Upper lobe of left lung (tissue), 6 donors: Measurements from ENCODE around the gene HEXA. TPM values are rescaled to one million over a fixed set of nuclear protein-coding genes. Genes with fewer than 3 reads are reported as not detected.

ENCODE experiments used
- ATAC-seq, 2 donors: fragments of 200-7000 bp; cut with Tn5 transposase; one replicate each; pipeline ENCODE4 v1.9.1; 2022; ENCODE audit warnings: mild to moderate bottlenecking in 2 of 2, moderate library complexity in 2 of 2; ENCODE audit not compliant: low FRiP score in 2 of 2
- DNase-seq, 2 donors: peaks; one replicate each; pipeline ENCODE4 v3.0.0-alpha.2; 2019 to 2020
- H3K27ac ChIP-seq, 4 donors: fragments of 200-600 bp; sonication (generic); one replicate each; pipeline ENCODE4 v1.5.1; 2016 to 2019
- H3K27me3 ChIP-seq, 4 donors: fragments of 200-600 bp; sonication (generic); one replicate each; pipeline ENCODE4 v1.5.1; 2017 to 2019
- H3K36me3 ChIP-seq, 4 donors: fragments of 200-600 bp; sonication (generic); one replicate each; pipeline ENCODE4 v1.5.1; 2016 to 2019
- H3K4me1 ChIP-seq, 4 donors: fragments of 200-600 bp; sonication (generic); one replicate each; pipeline ENCODE4 v1.5.1; 2018 to 2019
- H3K4me3 ChIP-seq, 4 donors: fragments of 200-600 bp; sonication (generic); one replicate each; pipeline ENCODE4 v1.5.1; 2017 to 2019; ENCODE audit warnings: mild to moderate bottlenecking in 2 of 4, moderate library complexity in 1 of 4
- H3K9me3 ChIP-seq, 4 donors: fragments of 200-600 bp; sonication (generic); one replicate each; pipeline ENCODE4 v1.5.1; 2018 to 2019
- CTCF ChIP-seq, 6 experiments: fragments of 450-650 bp in 4 of 6; fragments of 200-600 bp in 2 of 6; sonication (generic) in 2 of 6; IDR thresholded peaks; one replicate each; pipeline ENCODE4 v1.5.1; 2016 to 2019; ENCODE audit warnings: antibody characterized with exemption in 6 of 6
- EP300 ChIP-seq, 4 donors: sonication (generic); formaldehyde crosslinking; IDR thresholded peaks; one replicate each; pipeline ENCODE4 v1.5.1; 2017; ENCODE audit warnings: antibody characterized with exemption in 4 of 4, control low read depth in 2 of 4
- POLR2A ChIP-seq, 4 donors: fragments of 450-650 bp; IDR thresholded peaks; one replicate each; pipeline ENCODE4 v1.5.1; 2016 to 2017; ENCODE audit warnings: antibody characterized with exemption in 4 of 4, mild to moderate bottlenecking in 2 of 4
- POLR2AphosphoS5 ChIP-seq, 2 donors: sonication (generic); formaldehyde crosslinking; IDR thresholded peaks; one replicate each; pipeline ENCODE4 v1.5.1; 2017; ENCODE audit warnings: antibody characterized with exemption in 2 of 2
- WGBS, 2 donors: methylation state at CpG; one replicate each; pipeline ENCODE4 v1.1.5; 2017 to 2018; 5-methylcytosine and 5-hydroxymethylcytosine counted together
- total RNA-seq, 6 donors: library from RNA; depleted of rRNA in 4 of 6; stranded (reverse); fragments of >200 nt in 4 of 6; gene quantifications; one replicate each; pipeline versions ENCODE4 v1.1.0 to v1.2.1, GENCODE V29; 2016 to 2021
- donor health status: DM: no; HTN: no; CAD: no; lungs with moderate emphysema.
- donor health status: DM: no; HTN: yes; CAD: no; lungs with severe emphysema.

HEXA gene
- total RNA-seq, 6 donors from 2014 or later: 80.5 to 256 (median 149) TPM

GRCh38 chr15:72354496-72354895 lies 21.3 kb downstream of the HEXA start:
- no peak overlapping the region for H3K27ac ChIP-seq
- no peak for DNase-seq
- TF ChIP-seq POLR2AphosphoS5 (IDR thresholded peaks at IDR 0.05) (no peak), EP300 (IDR thresholded peaks at IDR 0.05) (no peak), CTCF (IDR thresholded peaks at IDR 0.05) (no peak), POLR2A (IDR thresholded peaks at IDR 0.05) (no peak)
- no peaks in the 10 kb centered on the region for H3K9me3 ChIP-seq
- WGBS, 2 donors: 95 to 100% methylated on average over 1 of the region's 1 CpG
- ATAC-seq: no peak
- peaks cover 29 to 73% (median 62%) of the 10 kb centered on the region in 4 donors for H3K36me3 ChIP-seq
- no peaks in the 10 kb centered on the region for H3K27me3 ChIP-seq
- peaks cover 14 to 30% (median 20%) of the 10 kb centered on the region in 4 donors for H3K4me1 ChIP-seq
- no peak overlapping the region for H3K4me3 ChIP-seq

- H3K36me3 ChIP-seq: peaks cover 33 to 84% (median 74%) of the 10 kb centered on the region in 4 donors
- WGBS, 2 donors: 97 to 98% methylated on average over 2 of the region's 2 CpGs
Observed at GRCh38 chr15:72353266-72353665, 22.5 kb downstream of the HEXA start.

GRCh38 chr15:72345806-72346205 lies 30.0 kb downstream of the HEXA start:
- no peak overlapping the region for H3K27ac ChIP-seq
- DNase-seq (no peak), ATAC-seq (no peak)
- H3K4me3 ChIP-seq: no peak overlapping the region
- H3K36me3 ChIP-seq: peaks cover 37 to 86% (median 73%) of the 10 kb centered on the region in 4 donors
- H3K27me3 ChIP-seq: no peaks in the 10 kb centered on the region
- H3K9me3 ChIP-seq: no peaks in the 10 kb centered on the region
- 97 to 100% methylated on average over 3 of the region's 3 CpGs for WGBS, 2 donors
- TF ChIP-seq POLR2A (IDR thresholded peaks at IDR 0.05): no peak
- TF ChIP-seq CTCF (IDR thresholded peaks at IDR 0.05): no peak
- TF ChIP-seq POLR2AphosphoS5 (IDR thresholded peaks at IDR 0.05): no peak
- TF ChIP-seq EP300 (IDR thresholded peaks at IDR 0.05): no peak
- no peaks in the 10 kb centered on the region for H3K4me1 ChIP-seq

More at GRCh38 chr15:72353266-72353665, 22.5 kb downstream of the HEXA start:
- Histone ChIP-seq H3K4me3 (no peak overlapping the region), H3K27me3 (no peaks in the 10 kb centered on the region), H3K9me3 (no peaks in the 10 kb centered on the region), H3K4me1 (peaks cover 4 to 18% (median 11%) of the 10 kb centered on the region in 4 donors), H3K27ac (no peak overlapping the region)
- DNase-seq (no peak), ATAC-seq (no peak)
- no peak for TF ChIP-seq POLR2A (IDR thresholded peaks at IDR 0.05)
- no peak for TF ChIP-seq EP300 (IDR thresholded peaks at IDR 0.05)
- no peak for TF ChIP-seq POLR2AphosphoS5 (IDR thresholded peaks at IDR 0.05)
- no peak for TF ChIP-seq CTCF (IDR thresholded peaks at IDR 0.05)

GRCh38 chr15:72345280-72345679 lies 30.5 kb downstream of the HEXA start:
- no peak overlapping the region for H3K27ac ChIP-seq

More at GRCh38 chr15:72345280-72345679, 30.5 kb downstream of the HEXA start:
- H3K4me1 ChIP-seq: peaks cover 0 to 1% (median 0%) of the 10 kb centered on the region in 4 donors
- no peaks in the 10 kb centered on the region for H3K9me3 ChIP-seq
- ATAC-seq: no peak
- TF ChIP-seq POLR2A (IDR thresholded peaks at IDR 0.05): no peak
- no peak for TF ChIP-seq CTCF (IDR thresholded peaks at IDR 0.05)
- TF ChIP-seq EP300 (IDR thresholded peaks at IDR 0.05): no peak
- TF ChIP-seq POLR2AphosphoS5 (IDR thresholded peaks at IDR 0.05): no peak
- H3K36me3 ChIP-seq: peaks cover 34 to 80% (median 68%) of the 10 kb centered on the region in 4 donors
- DNase-seq: no peak
- no peak overlapping the region for H3K4me3 ChIP-seq
- 81 to 91% methylated on average over 6 to 7 of the region's 7 CpGs for WGBS, 2 donors
- no peaks in the 10 kb centered on the region for H3K27me3 ChIP-seq
